Panc1 (cell line): ENCODE results near the gene GNAQ.

ENCODE experiments used
- CTCF ChIP-seq: fragments of 450-650 bp; IDR thresholded peaks from 2 replicates; pipeline ENCODE4 v1.5.1; 2017; ENCODE audit warnings: mild to moderate bottlenecking
- POLR2AphosphoS5 ChIP-seq: IDR thresholded peaks from 2 replicates; pipeline ENCODE4 v1.6.1; 2012; ENCODE audit warnings: mild to moderate bottlenecking, low read depth, low read length, moderate library complexity
- REST ChIP-seq, 2 experiments: IDR thresholded peaks; 2 replicates each; pipeline ENCODE4 v1.6.1; 2011 to 2012; ENCODE audit warnings: low read depth in 2 of 2, control low read depth in 1 of 2, low read length in 1 of 2, mild to moderate bottlenecking in 1 of 2, moderate library complexity in 1 of 2; ENCODE audit not compliant: insufficient read depth in 1 of 2
- SIN3A ChIP-seq: IDR thresholded peaks from 2 replicates; pipeline ENCODE4 v1.6.1; 2012; ENCODE audit warnings: low read depth, mild to moderate bottlenecking, low read length, moderate library complexity, borderline replicate concordance; ENCODE audit not compliant: insufficient read depth
- TCF7L2 ChIP-seq: IDR thresholded peaks from 2 replicates; pipeline ENCODE4 v1.6.1; 2011; ENCODE audit warnings: mild to moderate bottlenecking, low read depth, low read length, inconsistent platforms

- TF ChIP-seq SIN3A: no peak
- no peak for TF ChIP-seq CTCF
- TF ChIP-seq REST (IDR thresholded peaks at IDR 0.05; ENCODE audit: insufficient read depth in 1 of 2, low read depth in 2 of 2, low read length in 1 of 2): no peak
- TF ChIP-seq POLR2AphosphoS5: no peak
- TF ChIP-seq TCF7L2: no peak
Measured at GRCh38 chr9:77957652-77958051, 74.0 kb downstream of the GNAQ start.
